ENCODE results near the gene VPS13C. TPM values are rescaled to one million over a fixed set of nuclear protein-coding genes. Genes with fewer than 3 reads are reported as not detected.
"Not testable (repeated sequence)": the region's sequence is repeated elsewhere in the genome, so short reads cannot be mapped to it uniquely, and the experiment has no call there.

Gene VPS13C
- total RNA-seq, 1 donor from 2014 or later, result 35.0 TPM

DNA sequence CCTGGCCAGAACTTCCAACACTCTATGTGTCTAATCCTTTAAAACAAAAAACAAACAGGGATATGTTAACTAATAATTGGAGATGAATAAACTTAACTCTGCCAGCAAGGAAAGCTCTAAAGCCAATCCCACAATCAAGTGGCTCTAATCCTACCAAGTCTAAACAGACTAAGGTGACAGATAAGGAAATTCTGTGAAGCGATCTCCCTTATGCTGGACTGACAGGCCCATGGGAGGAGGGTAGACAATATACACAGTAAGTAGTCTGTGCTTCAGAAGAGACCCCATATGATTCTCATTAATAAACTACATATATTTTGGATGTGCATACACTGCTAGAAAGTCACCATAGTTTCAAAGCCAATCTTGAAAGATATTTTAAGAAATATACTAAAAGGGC is 10.1 kb downstream of the VPS13C start:
- DNase-seq (ENCODE audit: low read depth) (no peak), FAIRE-seq (no peak)
- TF ChIP-seq, protein P1, sequence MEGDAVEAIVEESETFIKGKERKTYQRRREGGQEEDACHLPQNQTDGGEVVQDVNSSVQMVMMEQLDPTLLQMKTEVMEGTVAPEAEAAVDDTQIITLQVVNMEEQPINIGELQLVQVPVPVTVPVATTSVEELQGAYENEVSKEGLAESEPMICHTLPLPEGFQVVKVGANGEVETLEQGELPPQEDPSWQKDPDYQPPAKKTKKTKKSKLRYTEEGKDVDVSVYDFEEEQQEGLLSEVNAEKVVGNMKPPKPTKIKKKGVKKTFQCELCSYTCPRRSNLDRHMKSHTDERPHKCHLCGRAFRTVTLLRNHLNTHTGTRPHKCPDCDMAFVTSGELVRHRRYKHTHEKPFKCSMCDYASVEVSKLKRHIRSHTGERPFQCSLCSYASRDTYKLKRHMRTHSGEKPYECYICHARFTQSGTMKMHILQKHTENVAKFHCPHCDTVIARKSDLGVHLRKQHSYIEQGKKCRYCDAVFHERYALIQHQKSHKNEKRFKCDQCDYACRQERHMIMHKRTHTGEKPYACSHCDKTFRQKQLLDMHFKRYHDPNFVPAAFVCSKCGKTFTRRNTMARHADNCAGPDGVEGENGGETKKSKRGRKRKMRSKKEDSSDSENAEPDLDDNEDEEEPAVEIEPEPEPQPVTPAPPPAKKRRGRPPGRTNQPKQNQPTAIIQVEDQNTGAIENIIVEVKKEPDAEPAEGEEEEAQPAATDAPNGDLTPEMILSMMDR (IDR thresholded peaks at IDR 0.05; ENCODE audit: insufficient read depth, low read length, severe bottlenecking), result no peak
- Histone ChIP-seq H3K4me3 (ENCODE audit: low read depth, low read length) (no peak overlapping the region), H3K36me3 (ENCODE audit: control insufficient read depth, insufficient read depth, low read length) (no peaks in the 10 kb centered on the region), H3K27me3 (ENCODE audit: control insufficient read depth, insufficient read depth, low read length) (no peaks in the 10 kb centered on the region)

DNA sequence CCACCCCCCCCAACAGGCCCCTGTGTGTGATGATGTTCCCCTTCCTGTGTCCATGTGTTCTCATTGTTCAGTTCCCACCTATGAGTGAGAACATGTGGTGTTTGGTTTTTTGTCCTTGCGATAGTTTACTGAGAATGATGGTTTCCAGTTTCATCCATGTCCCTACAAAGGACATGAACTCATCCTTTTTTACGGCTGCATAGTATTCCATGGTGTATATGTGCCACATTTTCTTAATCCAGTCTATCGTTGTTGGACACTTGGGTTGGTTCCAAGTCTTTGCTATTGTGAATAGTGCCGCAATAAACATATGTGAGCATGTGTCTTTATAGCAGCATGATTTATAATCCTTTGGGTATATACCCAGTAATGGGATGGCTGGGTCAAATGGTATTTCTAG is 12.0 kb downstream of the VPS13C start:
- not testable (repeated sequence) for H3K36me3 ChIP-seq (ENCODE audit: control insufficient read depth, insufficient read depth, low read length); H3K27me3 ChIP-seq (ENCODE audit: control insufficient read depth, insufficient read depth, low read length); FAIRE-seq; DNase-seq (ENCODE audit: low read depth); H3K4me3 ChIP-seq (ENCODE audit: low read depth, low read length)

DNA sequence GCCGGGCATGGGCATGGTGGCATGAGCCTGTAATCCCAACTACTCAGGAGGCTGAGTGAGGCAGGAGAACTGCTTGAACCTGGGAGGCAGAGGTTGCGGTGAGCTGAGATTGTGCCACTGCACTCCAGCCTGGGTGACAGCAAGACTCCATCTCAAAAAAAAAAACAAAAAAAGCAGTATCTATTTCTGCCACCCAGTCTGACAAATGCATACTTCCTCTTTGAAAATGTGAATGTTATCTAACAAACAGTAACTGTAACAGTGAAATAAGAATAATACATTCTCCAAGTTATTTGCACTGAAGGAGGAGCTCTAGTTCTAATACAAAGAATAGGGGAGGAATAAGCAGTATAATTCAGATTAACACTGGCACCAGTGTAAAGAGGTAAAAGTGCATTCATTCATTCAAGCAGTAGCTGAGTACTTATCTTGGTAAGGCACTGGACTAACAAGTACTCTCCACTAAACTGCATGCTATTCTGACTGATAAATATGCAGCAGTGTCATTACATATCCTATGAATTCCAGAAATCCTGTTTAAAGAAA is 12.9 kb downstream of the VPS13C start:
- Histone ChIP-seq H3K4me3 (ENCODE audit: low read depth, low read length) (no peak overlapping the region), H3K36me3 (ENCODE audit: control insufficient read depth, insufficient read depth, low read length) (no peaks in the 10 kb centered on the region), H3K27me3 (ENCODE audit: control insufficient read depth, insufficient read depth, low read length) (no peaks in the 10 kb centered on the region)
- TF ChIP-seq, protein P1 (IDR thresholded peaks at IDR 0.05; ENCODE audit: insufficient read depth, low read length, severe bottlenecking), result no peak
- FAIRE-seq, result no peak
- no peak for DNase-seq (ENCODE audit: low read depth)

DNA sequence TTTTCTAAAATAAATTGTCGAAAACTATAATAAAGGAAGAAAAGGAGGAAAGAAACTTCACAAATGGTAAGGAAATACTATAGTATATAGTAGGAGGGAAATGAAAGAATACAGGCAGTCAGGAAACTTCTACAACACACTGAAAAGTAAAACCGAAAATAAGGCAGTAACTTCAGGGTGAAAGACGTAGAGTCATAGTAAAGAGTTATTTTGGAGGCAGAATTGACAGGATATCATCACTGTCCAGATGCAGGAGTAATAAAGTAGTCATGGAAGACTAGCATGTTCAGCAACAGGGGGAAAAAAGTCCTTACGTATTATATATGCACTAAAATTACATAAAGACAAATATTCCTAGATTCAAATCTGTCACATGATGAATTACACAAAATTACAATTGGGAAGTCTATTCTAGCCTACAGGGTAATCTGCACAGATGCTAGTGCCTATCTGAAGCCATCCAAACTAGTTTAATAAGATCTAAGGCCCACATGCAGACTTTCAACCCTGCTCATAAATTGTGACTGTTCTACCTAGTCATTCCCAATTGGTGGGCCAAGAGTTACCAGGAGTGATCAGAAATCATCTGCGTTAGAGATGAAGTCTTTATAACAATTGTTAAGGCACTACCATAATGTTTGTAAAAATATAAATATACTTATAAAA is 14.0 kb downstream of the VPS13C start:
- H3K27me3 ChIP-seq (ENCODE audit: control insufficient read depth, insufficient read depth, low read length), result no peaks in the 10 kb centered on the region
- no peak for FAIRE-seq

DNA sequence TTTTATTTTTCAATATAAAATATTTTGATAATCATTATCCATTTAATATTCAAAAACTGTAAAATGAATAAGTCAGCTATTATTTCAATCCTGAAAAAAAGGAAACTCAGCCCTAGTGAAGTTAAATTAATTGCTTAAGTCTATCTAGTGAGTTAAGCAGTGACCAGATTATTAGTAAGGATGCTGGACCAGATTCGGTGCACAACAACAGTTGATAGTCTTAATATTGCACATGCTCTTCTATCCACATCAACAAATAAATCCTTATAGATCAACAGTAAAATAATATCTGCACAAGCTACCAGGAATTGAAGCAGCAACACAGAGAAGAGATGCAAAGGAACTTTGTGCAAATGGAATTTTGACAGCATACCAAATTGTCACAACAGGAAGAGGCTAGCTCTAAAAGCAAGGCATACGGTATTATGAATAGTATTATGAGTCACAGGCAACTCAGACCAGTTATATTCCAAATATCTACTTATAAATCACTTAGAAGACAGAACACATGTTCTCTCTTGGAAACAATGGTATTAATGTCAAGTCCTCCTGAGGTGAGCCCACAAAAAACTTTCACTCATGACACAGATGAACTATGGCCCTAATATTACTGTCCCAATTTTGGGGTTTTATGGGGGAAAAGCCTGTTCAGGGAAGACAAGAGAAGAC is 24.9 kb downstream of the VPS13C start:
- DNase-seq (ENCODE audit: low read depth) (peak; percentile 68), FAIRE-seq (no peak)
- TF ChIP-seq, protein P1 (IDR thresholded peaks at IDR 0.05; ENCODE audit: insufficient read depth, low read length, severe bottlenecking), result no peak

More for the DNA sequence above, 14.0 kb downstream of the VPS13C start:
- no peak for DNase-seq (ENCODE audit: low read depth)
- TF ChIP-seq, protein P1 (IDR thresholded peaks at IDR 0.05; ENCODE audit: insufficient read depth, low read length, severe bottlenecking), result no peak
- H3K36me3 ChIP-seq (ENCODE audit: control insufficient read depth, insufficient read depth, low read length), result no peaks in the 10 kb centered on the region
- H3K4me3 ChIP-seq (ENCODE audit: low read depth, low read length), result no peak overlapping the region

DNA sequence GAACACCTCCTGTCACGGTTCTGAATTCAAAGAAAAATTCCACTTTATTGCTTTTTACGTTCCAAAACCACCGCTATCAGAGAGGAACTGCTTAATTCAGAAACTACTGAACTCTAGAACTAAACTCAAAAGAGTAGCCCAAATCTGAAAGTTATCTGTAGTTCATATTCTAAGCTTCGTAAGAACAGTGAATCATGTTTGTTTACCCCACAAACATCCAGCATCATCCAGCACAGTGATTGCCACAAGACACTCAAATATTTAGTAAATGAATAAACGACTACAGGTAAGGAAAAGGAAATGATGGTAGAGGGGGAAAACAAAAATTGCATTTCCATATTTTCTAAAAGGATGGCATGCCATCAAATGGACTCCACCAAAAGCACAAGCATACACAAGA is 32.3 kb downstream of the VPS13C start:
- DNase-seq (ENCODE audit: low read depth) (no peak), FAIRE-seq (no peak)
- TF ChIP-seq, protein P1 (IDR thresholded peaks at IDR 0.05; ENCODE audit: insufficient read depth, low read length, severe bottlenecking), result no peak
- Histone ChIP-seq H3K4me3 (ENCODE audit: low read depth, low read length) (no peak overlapping the region), H3K36me3 (ENCODE audit: control insufficient read depth, insufficient read depth, low read length) (peaks cover 1% of the 10 kb centered on the region), H3K27me3 (ENCODE audit: control insufficient read depth, insufficient read depth, low read length) (no peaks in the 10 kb centered on the region)

More for the DNA sequence above, 24.9 kb downstream of the VPS13C start:
- H3K36me3 ChIP-seq (ENCODE audit: control insufficient read depth, insufficient read depth, low read length), result no peaks in the 10 kb centered on the region
- H3K4me3 ChIP-seq (ENCODE audit: low read depth, low read length), result no peak overlapping the region
- H3K27me3 ChIP-seq (ENCODE audit: control insufficient read depth, insufficient read depth, low read length), result no peaks in the 10 kb centered on the region

Measured in bronchial epithelial cell (primary cell).